ENCODE measurements around the gene MLKL. TPM values are rescaled to one million over a fixed set of nuclear protein-coding genes. Genes with fewer than 3 reads are reported as not detected.
A peak's percentile ranks its signal among the peaks of the same experiment; 100 is the strongest.
"Not testable (repeated sequence)": the region's sequence is repeated elsewhere in the genome, so short reads cannot be mapped to it uniquely, and the experiment has no call there.

MLKL gene
- total and polyA plus RNA-seq, 2 experiments from 2014 or later, result 0.18 TPM; not detected in 1

DNA sequence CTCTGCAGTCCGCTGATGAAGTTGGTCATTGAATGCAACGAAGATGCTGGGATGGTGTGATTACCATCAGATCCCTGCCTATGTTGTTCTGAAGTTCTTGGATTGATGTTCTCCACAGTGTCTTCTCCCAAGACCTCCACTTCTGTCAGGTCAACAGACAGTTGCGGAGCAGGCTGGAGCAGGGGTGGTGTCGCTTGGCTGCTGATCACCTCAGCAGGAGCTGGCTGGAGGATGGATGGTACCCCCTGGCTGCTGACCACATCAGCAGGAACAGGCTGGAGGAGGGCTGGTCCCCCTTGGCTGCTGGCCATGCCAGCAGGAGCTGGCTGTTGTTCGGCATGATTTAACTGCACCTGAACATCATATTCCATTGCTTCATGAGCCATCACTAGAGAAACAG lies 39.6 kb downstream of the MLKL start:
- TF ChIP-seq, protein P1, sequence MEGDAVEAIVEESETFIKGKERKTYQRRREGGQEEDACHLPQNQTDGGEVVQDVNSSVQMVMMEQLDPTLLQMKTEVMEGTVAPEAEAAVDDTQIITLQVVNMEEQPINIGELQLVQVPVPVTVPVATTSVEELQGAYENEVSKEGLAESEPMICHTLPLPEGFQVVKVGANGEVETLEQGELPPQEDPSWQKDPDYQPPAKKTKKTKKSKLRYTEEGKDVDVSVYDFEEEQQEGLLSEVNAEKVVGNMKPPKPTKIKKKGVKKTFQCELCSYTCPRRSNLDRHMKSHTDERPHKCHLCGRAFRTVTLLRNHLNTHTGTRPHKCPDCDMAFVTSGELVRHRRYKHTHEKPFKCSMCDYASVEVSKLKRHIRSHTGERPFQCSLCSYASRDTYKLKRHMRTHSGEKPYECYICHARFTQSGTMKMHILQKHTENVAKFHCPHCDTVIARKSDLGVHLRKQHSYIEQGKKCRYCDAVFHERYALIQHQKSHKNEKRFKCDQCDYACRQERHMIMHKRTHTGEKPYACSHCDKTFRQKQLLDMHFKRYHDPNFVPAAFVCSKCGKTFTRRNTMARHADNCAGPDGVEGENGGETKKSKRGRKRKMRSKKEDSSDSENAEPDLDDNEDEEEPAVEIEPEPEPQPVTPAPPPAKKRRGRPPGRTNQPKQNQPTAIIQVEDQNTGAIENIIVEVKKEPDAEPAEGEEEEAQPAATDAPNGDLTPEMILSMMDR (IDR thresholded peaks at IDR 0.05; ENCODE audit: low read depth, low read length), result no peak
- Histone ChIP-seq H3K9me3 (ENCODE audit: low read depth) (no peaks in the 10 kb centered on the region), H3K36me3 (peaks cover 36% of the 10 kb centered on the region), H3K4me3 (no peak overlapping the region), H3K27me3 (no peaks in the 10 kb centered on the region), H3K27ac (no peak overlapping the region), H3K4me1 (ENCODE audit: low read depth) (no peaks in the 10 kb centered on the region)
- no peak for DNase-seq (ENCODE audit: low read depth in 1 of 2, low spot score in 1 of 2)

DNA sequence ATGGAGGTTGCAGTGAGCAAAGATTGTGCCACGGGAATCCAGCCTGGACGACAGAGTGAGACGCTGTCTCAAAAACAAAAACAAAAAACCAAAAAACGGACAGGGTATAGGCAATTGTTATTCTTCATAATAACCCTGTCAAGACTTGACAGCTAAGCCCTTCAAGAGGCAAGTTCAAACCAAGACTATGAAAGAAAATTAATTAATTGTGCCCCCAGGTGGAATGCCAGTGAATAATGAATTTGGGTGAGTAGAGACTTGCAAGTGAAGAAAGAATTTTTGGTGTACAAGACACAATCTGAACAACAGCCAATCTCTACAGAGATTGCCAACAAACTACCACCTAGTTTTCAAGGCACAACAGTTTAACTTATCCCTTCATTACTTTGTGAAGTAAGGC lies 40.3 kb downstream of the MLKL start:
- no peak for DNase-seq (ENCODE audit: low read depth in 1 of 2, low spot score in 1 of 2)
- H3K4me1 ChIP-seq (ENCODE audit: low read depth), result no peaks in the 10 kb centered on the region
- no peak overlapping the region for H3K27ac ChIP-seq
- TF ChIP-seq, protein P1 (IDR thresholded peaks at IDR 0.05; ENCODE audit: low read depth, low read length), result no peak
- no peak overlapping the region for H3K4me3 ChIP-seq
- H3K36me3 ChIP-seq, result peaks cover 40% of the 10 kb centered on the region
- no peaks in the 10 kb centered on the region for H3K27me3 ChIP-seq
- H3K9me3 ChIP-seq (ENCODE audit: low read depth), result no peaks in the 10 kb centered on the region

DNA sequence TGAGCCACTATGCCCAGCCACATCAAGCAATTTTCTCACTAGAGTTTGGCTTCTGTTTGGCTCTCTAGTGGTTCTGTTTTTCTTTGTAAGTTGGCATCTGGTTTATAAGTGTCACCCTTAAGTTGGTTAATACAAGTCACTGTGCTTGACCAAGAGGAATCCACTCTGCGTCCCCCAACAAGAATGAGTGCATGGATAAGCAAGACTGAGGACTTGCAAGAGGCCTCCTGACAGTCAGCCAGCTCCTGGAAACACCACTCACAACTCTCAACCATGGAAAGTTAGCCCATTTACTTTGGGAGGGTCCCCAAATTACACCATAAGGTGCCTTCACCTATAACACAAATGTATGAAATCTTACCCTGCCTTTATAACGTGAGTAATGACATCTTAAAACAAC lies 41.6 kb downstream of the MLKL start:
- H3K27ac ChIP-seq, result no peak overlapping the region
- no peaks in the 10 kb centered on the region for H3K4me1 ChIP-seq (ENCODE audit: low read depth)
- H3K27me3 ChIP-seq, result no peaks in the 10 kb centered on the region
- no peaks in the 10 kb centered on the region for H3K9me3 ChIP-seq (ENCODE audit: low read depth)
- DNase-seq (ENCODE audit: low read depth in 1 of 2, low spot score in 1 of 2), result no peak
- H3K4me3 ChIP-seq, result no peak overlapping the region
- H3K36me3 ChIP-seq, result peaks cover 37% of the 10 kb centered on the region
- TF ChIP-seq, protein P1 (IDR thresholded peaks at IDR 0.05; ENCODE audit: low read depth, low read length), result no peak

DNA sequence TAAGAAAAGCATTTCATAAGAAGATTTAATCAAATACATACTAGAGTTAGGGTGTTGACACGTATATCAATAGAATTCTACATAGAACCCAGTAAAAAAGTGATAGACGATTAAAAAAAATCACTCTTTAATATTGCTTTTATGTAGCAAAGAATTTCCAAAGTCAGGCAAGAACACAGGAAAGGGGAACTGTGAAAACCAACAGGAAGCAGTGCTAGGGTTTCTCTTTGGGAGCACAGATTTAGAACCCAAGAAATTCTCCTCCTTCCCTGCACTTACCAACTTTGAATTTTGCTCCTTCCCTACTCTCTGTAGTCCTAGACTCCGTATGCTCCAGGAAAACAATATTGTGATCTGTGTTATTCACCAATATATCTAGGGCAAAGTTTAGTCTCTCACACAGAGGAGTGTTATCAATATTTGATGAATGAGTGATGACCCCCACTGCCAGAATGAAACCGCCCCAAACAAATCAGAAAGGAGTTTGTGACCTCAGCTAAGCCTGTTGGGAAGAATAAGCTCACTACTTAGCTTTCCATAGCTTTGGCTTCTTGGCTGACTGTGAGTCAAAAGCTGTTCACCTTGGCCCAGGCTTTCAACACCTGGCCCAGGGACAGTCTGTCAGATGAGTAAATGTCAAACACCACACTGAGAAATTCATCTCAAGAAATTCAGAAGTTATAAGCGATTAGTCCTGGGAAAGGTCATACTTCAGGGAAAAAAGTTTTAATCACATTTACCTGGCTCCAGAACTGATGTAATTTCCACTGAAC lies 42.6 kb downstream of the MLKL start:
- Histone ChIP-seq H3K4me1 (ENCODE audit: low read depth) (no peaks in the 10 kb centered on the region), H3K27me3 (no peaks in the 10 kb centered on the region), H3K9me3 (ENCODE audit: low read depth) (no peaks in the 10 kb centered on the region), H3K4me3 (no peak overlapping the region), H3K27ac (no peak overlapping the region), H3K36me3 (peaks cover 30% of the 10 kb centered on the region)
- TF ChIP-seq, protein P1 (IDR thresholded peaks at IDR 0.05; ENCODE audit: low read depth, low read length), result no peak
- DNase-seq (ENCODE audit: low read depth in 1 of 2, low spot score in 1 of 2), result no peak

DNA sequence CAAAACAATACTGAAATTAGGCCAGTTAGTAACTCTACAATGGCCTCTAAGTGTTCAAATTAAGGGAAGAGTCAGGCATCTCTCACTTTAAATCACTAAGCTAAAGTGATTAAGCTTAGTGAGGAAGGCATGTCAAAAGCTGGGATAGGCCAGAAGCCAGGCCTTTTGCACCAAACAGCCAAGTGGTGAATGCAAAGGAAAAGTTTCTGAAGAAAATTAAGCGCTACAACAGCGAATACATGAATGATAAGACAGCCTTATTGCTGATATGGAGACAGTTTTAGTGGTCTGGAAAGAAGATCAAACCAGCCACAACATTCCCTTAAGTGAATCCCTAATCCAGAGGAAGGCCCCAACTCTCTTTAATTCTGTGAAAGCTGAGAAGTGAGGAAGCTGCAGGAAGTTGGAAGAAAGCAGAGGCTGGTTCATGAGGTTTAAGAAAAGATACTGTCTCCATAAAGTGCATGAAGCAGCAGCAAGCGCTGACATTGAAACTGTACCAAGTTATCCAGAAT lies 46.1 kb downstream of the MLKL start:
- Histone ChIP-seq H3K27me3 (no peaks in the 10 kb centered on the region), H3K4me3 (no peak overlapping the region), H3K4me1 (ENCODE audit: low read depth) (no peaks in the 10 kb centered on the region), H3K9me3 (ENCODE audit: low read depth) (no peaks in the 10 kb centered on the region), H3K36me3 (peaks cover 29% of the 10 kb centered on the region), H3K27ac (no peak overlapping the region)
- TF ChIP-seq, protein P1 (IDR thresholded peaks at IDR 0.05; ENCODE audit: low read depth, low read length), result no peak
- no peak for DNase-seq (ENCODE audit: low read depth in 1 of 2, low spot score in 1 of 2)

DNA sequence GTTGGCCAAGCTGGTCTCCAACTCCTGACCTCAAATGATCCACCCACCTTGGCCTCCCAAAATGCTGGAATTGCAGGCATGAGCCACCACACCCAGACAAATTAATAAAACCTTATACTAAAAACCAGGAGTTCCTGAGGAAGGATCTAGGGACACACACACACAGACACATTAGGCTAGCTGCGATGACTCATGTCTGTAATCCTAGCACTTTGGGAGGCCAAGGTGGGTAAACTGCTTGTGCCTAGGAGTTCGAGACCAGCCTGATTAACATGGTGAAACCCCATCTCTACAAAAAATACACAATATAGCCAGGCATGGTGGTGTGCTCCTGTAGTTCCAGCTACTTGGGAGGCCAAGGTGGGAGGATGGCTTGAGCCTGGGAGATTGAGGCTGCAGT lies 47.8 kb downstream of the MLKL start:
- not testable (repeated sequence) for H3K4me1 ChIP-seq (ENCODE audit: low read depth); DNase-seq (ENCODE audit: low read depth in 1 of 2, low spot score in 1 of 2); H3K4me3 ChIP-seq; H3K9me3 ChIP-seq (ENCODE audit: low read depth); H3K27me3 ChIP-seq
- Histone ChIP-seq H3K27ac (peak overlapping the region; percentile 43), H3K36me3 (peaks cover 22% of the 10 kb centered on the region)
